B cell (primary cell): ENCODE results near the gene GNG7. TPM values are rescaled to one million over a fixed set of nuclear protein-coding genes. Genes with fewer than 3 reads are reported as not detected.

Source experiments
- ATAC-seq: fragments of 200-7000 bp; cut with Tn5 transposase; one replicate; pipeline ENCODE4 v1.10.0; 2021; ENCODE audit warnings: low read depth, mild to moderate bottlenecking, moderate number of reproducible peaks, moderate library complexity
- CTCF ChIA-PET: fragments of 350-600 bp; sonication (Branson Sonifier 250); formaldehyde crosslinking; loops from one replicate; lab custom pipeline; 2021; ENCODE audit warnings: antibody characterized with exemption, inconsistent platforms; lab: Charles Lee
- POLR2A ChIA-PET: fragments of 350-600 bp; sonication (Branson Sonifier 250); formaldehyde crosslinking; loops from one replicate; lab custom pipeline; 2021; ENCODE audit warnings: antibody characterized with exemption; lab: Charles Lee
- DNase-seq: peaks from one replicate; pipeline ENCODE4 v3.0.0; 2013
- H2AFZ ChIP-seq: 2 replicates; pipeline ENCODE4 v1.6.1; 2012; ENCODE audit warnings: mild to moderate bottlenecking, low read depth, low read length; ENCODE audit not compliant: insufficient read depth, poor library complexity, severe bottlenecking
- H3K27ac ChIP-seq, 2 donors: 1 replicate in 1 of 2; 2 replicates in 1 of 2; pipeline ENCODE4 v1.5.1; 2012 to 2013; ENCODE audit warnings: low read length in 2 of 2, mild to moderate bottlenecking in 2 of 2, moderate library complexity in 1 of 2
- H3K27me3 ChIP-seq, 4 experiments: fragments of 200-600 bp in 1 of 4; sonication (generic) in 1 of 4; replicated peaks in 1 of 4; 1 replicate in 2 of 4; 2 replicates in 2 of 4; pipeline versions ENCODE4 v1.6.1 to v1.7.0; 2013 to 2016; ENCODE audit warnings: low read length in 3 of 4, mild to moderate bottlenecking in 2 of 4, mixed read lengths in 1 of 4, moderate library complexity in 1 of 4; ENCODE audit not compliant: insufficient read depth in 4 of 4, control insufficient read depth in 3 of 4; ENCODE audit errors: control extremely low read depth in 1 of 4
- H3K36me3 ChIP-seq, 2 experiments: replicated peaks in 1 of 2; 1 replicate in 1 of 2; 2 replicates in 1 of 2; pipeline versions ENCODE4 v1.6.1 to v1.7.1; 2013; ENCODE audit warnings: low read length in 1 of 2; ENCODE audit not compliant: insufficient read depth in 2 of 2, control insufficient read depth in 1 of 2; ENCODE audit errors: control extremely low read depth in 1 of 2, extremely low read depth in 1 of 2
- H3K4me1 ChIP-seq, 2 donors: fragments of 200-600 bp in 1 of 2; sonication (generic) in 1 of 2; 1 replicate in 1 of 2; 2 replicates in 1 of 2; pipeline versions ENCODE4 v1.5.1 to v1.6.1; 2013 to 2017; ENCODE audit warnings: low read length in 2 of 2; ENCODE audit not compliant: control insufficient read depth in 2 of 2, insufficient read depth in 2 of 2
- H3K4me2 ChIP-seq: replicated peaks from 2 replicates; pipeline ENCODE3; 2012; ENCODE audit warnings: mild to moderate bottlenecking, low read depth, low read length; ENCODE audit not compliant: poor library complexity, severe bottlenecking
- H3K4me3 ChIP-seq, 5 experiments: fragments of 200-600 bp in 1 of 5; sonication (generic) in 1 of 5; 1 replicate in 3 of 5; 2 replicates in 2 of 5; pipeline versions ENCODE4 v1.5.1 to v1.7.0; 2011 to 2016; ENCODE audit warnings: low read length in 4 of 5, mild to moderate bottlenecking in 4 of 5, low read depth in 2 of 5, control low read depth in 1 of 5, moderate library complexity in 1 of 5; ENCODE audit not compliant: insufficient read depth in 1 of 5; ENCODE audit errors: control extremely low read depth in 1 of 5, extremely low read depth in 1 of 5
- H3K79me2 ChIP-seq: fragments of 200-600 bp; sonication (generic); one replicate; pipeline ENCODE4 v1.6.0; 2016; ENCODE audit warnings: low read length; ENCODE audit not compliant: control insufficient read depth, insufficient read depth
- H3K9ac ChIP-seq: fragments of 200-600 bp; sonication (generic); 2 replicates; pipeline ENCODE4 v1.6.1; 2017; ENCODE audit warnings: mild to moderate bottlenecking, low read length, moderate library complexity
- H3K9me3 ChIP-seq, 3 donors: one replicate each; pipeline versions ENCODE4 v1.6.1 to v1.7.1; 2013; ENCODE audit warnings: low read length in 2 of 3; ENCODE audit not compliant: control insufficient read depth in 2 of 3, insufficient read depth in 1 of 3; ENCODE audit errors: control extremely low read depth in 1 of 3
- H4K20me1 ChIP-seq: 2 replicates; pipeline ENCODE4 v1.6.0; 2012; ENCODE audit warnings: mild to moderate bottlenecking, low read length; ENCODE audit not compliant: insufficient read depth, control insufficient read depth, poor library complexity, severe bottlenecking
- H3K27ac Mint-ChIP-seq: one replicate; pipeline ENCODE4 v1.8.0; 2021; ENCODE audit warnings: mixed read lengths
- H3K27me3 Mint-ChIP-seq: one replicate; pipeline ENCODE4 v1.8.0; 2021; ENCODE audit warnings: mixed read lengths
- H3K4me1 Mint-ChIP-seq: one replicate; pipeline ENCODE4 v1.8.0; 2021; ENCODE audit warnings: mixed read lengths
- H3K4me3 Mint-ChIP-seq: one replicate; pipeline ENCODE4 v1.8.0; 2021; ENCODE audit warnings: mixed read lengths
- H3K9me3 Mint-ChIP-seq: one replicate; pipeline ENCODE4 v1.8.0; 2022; ENCODE audit warnings: mixed read lengths; ENCODE audit not compliant: insufficient read depth
- CTCF ChIP-seq: fragments of 200-600 bp; IDR thresholded peaks from one replicate; pipeline ENCODE4 v1.8.0; 2022; ENCODE audit warnings: antibody characterized with exemption, mild to moderate bottlenecking
- EZH2 ChIP-seq: IDR thresholded peaks from 2 replicates; pipeline ENCODE4 v1.6.1; 2012; ENCODE audit warnings: borderline replicate concordance, low read depth, mild to moderate bottlenecking, moderate library complexity, low read length; ENCODE audit not compliant: insufficient read depth, poor library complexity, severe bottlenecking
- WGBS: methylation state at CpG from one replicate; pipeline ENCODE4 v1.1.5; 2013; ENCODE audit warnings: missing lambda C conversion rate; ENCODE audit not compliant: insufficient coverage; 5-methylcytosine and 5-hydroxymethylcytosine counted together
- intact Hi-C: fragments of 100-400 bp; cut with micrococcal nuclease; formaldehyde crosslinking; loops from one replicate; pipeline ENCODE4 v1.10.0; 2022
- polyA plus RNA-seq: library from polyadenylated mRNA; depleted of rRNA; stranded (reverse); fragments of >200 nt; gene quantifications from 2 replicates; pipeline ENCODE4 v1.2.3, GENCODE V29; 2012
- total RNA-seq, 2 donors: library from RNA; stranded (reverse); fragments of 120-200 nt in 1 of 2; gene quantifications; 1 replicate in 1 of 2; 2 replicates in 1 of 2; pipeline versions ENCODE4 v1.2.3 to v1.2.4, GENCODE V29; 2013 to 2022

GNG7 gene
- total and polyA plus RNA-seq, 2 donors (not counting 1 experiment from before 2014, with no cell fraction given): 76.3 to 153 TPM

GRCh38 chr19:2490659-2491058 lies 211.8 kb downstream of the GNG7 start:
- peak overlapping the region; percentile 34 for H3K4me3 Mint-ChIP-seq
- POLR2A ChIA-PET: interaction anchor here (0.6 to 3.2 kb wide), 3 partner anchors 14 to 350 kb away, joined by 3 to 10 read pairs (median 3); partner anchors contain the start of genes GADD45B and ZNF555
- H3K27me3 Mint-ChIP-seq: peaks cover 29% of the 10 kb centered on the region
- no peaks in the 10 kb centered on the region for H3K9me3 Mint-ChIP-seq
- Histone ChIP-seq H3K27me3 (peaks cover 0 to 59% (median 23%) of the 10 kb centered on the region in 4 experiments), H2AFZ (no peak overlapping the region), H3K9me3 (peaks cover 0 to 12% (median 0%) of the 10 kb centered on the region in 3 donors), H3K27ac (no peak overlapping the region), H3K79me2 (no peaks in the 10 kb centered on the region), H3K36me3 (no peaks in the 10 kb centered on the region), H3K4me2 (peak overlapping the region; percentile 65), H3K4me1 (peaks cover 51 to 60% of the 10 kb centered on the region in 2 donors), H3K9ac (no peak overlapping the region), H3K4me3 (peak overlapping the region in 1 of 5 experiments; percentile 33), H4K20me1 (peaks cover 16% of the 10 kb centered on the region)
- CTCF ChIA-PET: interaction anchor here (0.7 to 1.3 kb wide), 4 partner anchors 8 to 15 kb away, joined by 3 read pairs; partner anchors contain the start of gene GADD45B
- ATAC-seq (no peak), DNase-seq (no peak)
- peak overlapping the region; percentile 46 for H3K27ac Mint-ChIP-seq
- TF ChIP-seq EZH2 (no peak), CTCF (no peak)
- intact Hi-C loops: no loop called here
- peaks cover 53% of the 10 kb centered on the region for H3K4me1 Mint-ChIP-seq
- 53% methylated on average over 3 of the region's 7 CpGs for WGBS

- no peak overlapping the region for H3K4me3 ChIP-seq
- H3K9me3 ChIP-seq: peaks cover 0 to 20% (median 0%) of the 10 kb centered on the region in 3 donors
- ChIA-PET CTCF (interaction anchor here (1.0 to 2.0 kb wide), 2 partner anchors 11 to 132 kb away, joined by 3 to 5 read pairs; no protein-coding TSS in a partner anchor), POLR2A (interaction anchor here (0.6 to 3.2 kb wide), 4 partner anchors 13 to 122 kb away, joined by 3 to 10 read pairs (median 6); partner anchors contain the start of gene GADD45B)
- H3K9me3 Mint-ChIP-seq: no peaks in the 10 kb centered on the region
- H3K27me3 ChIP-seq: peaks cover 0 to 52% (median 21%) of the 10 kb centered on the region in 4 experiments
- DNase-seq (peak; percentile 56), ATAC-seq (no peak)
- H3K36me3 ChIP-seq: no peaks in the 10 kb centered on the region
- peaks cover 29% of the 10 kb centered on the region for H3K27me3 Mint-ChIP-seq
- peak overlapping the region; percentile 32 for H3K27ac Mint-ChIP-seq
- TF ChIP-seq CTCF (no peak), EZH2 (no peak)
- peak overlapping the region; percentile 76 for H3K4me2 ChIP-seq
- peaks cover 46 to 56% of the 10 kb centered on the region in 2 donors for H3K4me1 ChIP-seq
- peak overlapping the region; percentile 54 for H2AFZ ChIP-seq
- peaks cover 58% of the 10 kb centered on the region for H3K4me1 Mint-ChIP-seq
- no peak overlapping the region for H3K9ac ChIP-seq
- intact Hi-C loops: no loop called here
- peak overlapping the region; percentile 73 for H3K4me3 Mint-ChIP-seq
- H3K79me2 ChIP-seq: no peaks in the 10 kb centered on the region
- WGBS: 3% methylated on average over 78 of the region's 78 CpGs
- no peak overlapping the region for H3K27ac ChIP-seq
- H4K20me1 ChIP-seq: peaks cover 16% of the 10 kb centered on the region
Measured at GRCh38 chr19:2488942-2489731, 213.4 kb downstream of the GNG7 start.
